B cell (primary cell): ENCODE data around the gene DDX10. TPM values are rescaled to one million over a fixed set of nuclear protein-coding genes. Genes with fewer than 3 reads are reported as not detected.

Source experiments
- ATAC-seq: fragments of 200-7000 bp; cut with Tn5 transposase; one replicate; pipeline ENCODE4 v1.10.0; 2021; ENCODE audit warnings: low read depth, mild to moderate bottlenecking, moderate number of reproducible peaks, moderate library complexity
- CTCF ChIA-PET: fragments of 350-600 bp; sonication (Branson Sonifier 250); formaldehyde crosslinking; loops from one replicate; lab custom pipeline; 2021; ENCODE audit warnings: antibody characterized with exemption, inconsistent platforms; lab: Charles Lee
- POLR2A ChIA-PET: fragments of 350-600 bp; sonication (Branson Sonifier 250); formaldehyde crosslinking; loops from one replicate; lab custom pipeline; 2021; ENCODE audit warnings: antibody characterized with exemption; lab: Charles Lee
- DNase-seq: peaks from one replicate; pipeline ENCODE4 v3.0.0; 2013
- H2AFZ ChIP-seq: 2 replicates; pipeline ENCODE4 v1.6.1; 2012; ENCODE audit warnings: mild to moderate bottlenecking, low read depth, low read length; ENCODE audit not compliant: insufficient read depth, poor library complexity, severe bottlenecking
- H3K27ac ChIP-seq, 2 donors: 1 replicate in 1 of 2; 2 replicates in 1 of 2; pipeline ENCODE4 v1.5.1; 2012 to 2013; ENCODE audit warnings: low read length in 2 of 2, mild to moderate bottlenecking in 2 of 2, moderate library complexity in 1 of 2
- H3K27me3 ChIP-seq, 4 experiments: fragments of 200-600 bp in 1 of 4; sonication (generic) in 1 of 4; replicated peaks in 1 of 4; 1 replicate in 2 of 4; 2 replicates in 2 of 4; pipeline versions ENCODE4 v1.6.1 to v1.7.0; 2013 to 2016; ENCODE audit warnings: low read length in 3 of 4, mild to moderate bottlenecking in 2 of 4, mixed read lengths in 1 of 4, moderate library complexity in 1 of 4; ENCODE audit not compliant: insufficient read depth in 4 of 4, control insufficient read depth in 3 of 4; ENCODE audit errors: control extremely low read depth in 1 of 4
- H3K36me3 ChIP-seq, 2 experiments: replicated peaks in 1 of 2; 1 replicate in 1 of 2; 2 replicates in 1 of 2; pipeline versions ENCODE4 v1.6.1 to v1.7.1; 2013; ENCODE audit warnings: low read length in 1 of 2; ENCODE audit not compliant: insufficient read depth in 2 of 2, control insufficient read depth in 1 of 2; ENCODE audit errors: control extremely low read depth in 1 of 2, extremely low read depth in 1 of 2
- H3K4me1 ChIP-seq, 2 donors: fragments of 200-600 bp in 1 of 2; sonication (generic) in 1 of 2; 1 replicate in 1 of 2; 2 replicates in 1 of 2; pipeline versions ENCODE4 v1.5.1 to v1.6.1; 2013 to 2017; ENCODE audit warnings: low read length in 2 of 2; ENCODE audit not compliant: control insufficient read depth in 2 of 2, insufficient read depth in 2 of 2
- H3K4me2 ChIP-seq: replicated peaks from 2 replicates; pipeline ENCODE3; 2012; ENCODE audit warnings: mild to moderate bottlenecking, low read depth, low read length; ENCODE audit not compliant: poor library complexity, severe bottlenecking
- H3K4me3 ChIP-seq, 5 experiments: fragments of 200-600 bp in 1 of 5; sonication (generic) in 1 of 5; 1 replicate in 3 of 5; 2 replicates in 2 of 5; pipeline versions ENCODE4 v1.5.1 to v1.7.0; 2011 to 2016; ENCODE audit warnings: low read length in 4 of 5, mild to moderate bottlenecking in 4 of 5, low read depth in 2 of 5, control low read depth in 1 of 5, moderate library complexity in 1 of 5; ENCODE audit not compliant: insufficient read depth in 1 of 5; ENCODE audit errors: control extremely low read depth in 1 of 5, extremely low read depth in 1 of 5
- H3K79me2 ChIP-seq: fragments of 200-600 bp; sonication (generic); one replicate; pipeline ENCODE4 v1.6.0; 2016; ENCODE audit warnings: low read length; ENCODE audit not compliant: control insufficient read depth, insufficient read depth
- H3K9ac ChIP-seq: fragments of 200-600 bp; sonication (generic); 2 replicates; pipeline ENCODE4 v1.6.1; 2017; ENCODE audit warnings: mild to moderate bottlenecking, low read length, moderate library complexity
- H3K9me3 ChIP-seq, 3 donors: one replicate each; pipeline versions ENCODE4 v1.6.1 to v1.7.1; 2013; ENCODE audit warnings: low read length in 2 of 3; ENCODE audit not compliant: control insufficient read depth in 2 of 3, insufficient read depth in 1 of 3; ENCODE audit errors: control extremely low read depth in 1 of 3
- H4K20me1 ChIP-seq: 2 replicates; pipeline ENCODE4 v1.6.0; 2012; ENCODE audit warnings: mild to moderate bottlenecking, low read length; ENCODE audit not compliant: insufficient read depth, control insufficient read depth, poor library complexity, severe bottlenecking
- H3K27ac Mint-ChIP-seq: one replicate; pipeline ENCODE4 v1.8.0; 2021; ENCODE audit warnings: mixed read lengths
- H3K27me3 Mint-ChIP-seq: one replicate; pipeline ENCODE4 v1.8.0; 2021; ENCODE audit warnings: mixed read lengths
- H3K4me1 Mint-ChIP-seq: one replicate; pipeline ENCODE4 v1.8.0; 2021; ENCODE audit warnings: mixed read lengths
- H3K4me3 Mint-ChIP-seq: one replicate; pipeline ENCODE4 v1.8.0; 2021; ENCODE audit warnings: mixed read lengths
- H3K9me3 Mint-ChIP-seq: one replicate; pipeline ENCODE4 v1.8.0; 2022; ENCODE audit warnings: mixed read lengths; ENCODE audit not compliant: insufficient read depth
- CTCF ChIP-seq: fragments of 200-600 bp; IDR thresholded peaks from one replicate; pipeline ENCODE4 v1.8.0; 2022; ENCODE audit warnings: antibody characterized with exemption, mild to moderate bottlenecking
- EZH2 ChIP-seq: IDR thresholded peaks from 2 replicates; pipeline ENCODE4 v1.6.1; 2012; ENCODE audit warnings: borderline replicate concordance, low read depth, mild to moderate bottlenecking, moderate library complexity, low read length; ENCODE audit not compliant: insufficient read depth, poor library complexity, severe bottlenecking
- WGBS: methylation state at CpG from one replicate; pipeline ENCODE4 v1.1.5; 2013; ENCODE audit warnings: missing lambda C conversion rate; ENCODE audit not compliant: insufficient coverage; 5-methylcytosine and 5-hydroxymethylcytosine counted together
- intact Hi-C: fragments of 100-400 bp; cut with micrococcal nuclease; formaldehyde crosslinking; loops from one replicate; pipeline ENCODE4 v1.10.0; 2022
- polyA plus RNA-seq: library from polyadenylated mRNA; depleted of rRNA; stranded (reverse); fragments of >200 nt; gene quantifications from 2 replicates; pipeline ENCODE4 v1.2.3, GENCODE V29; 2012
- total RNA-seq, 2 donors: library from RNA; stranded (reverse); fragments of 120-200 nt in 1 of 2; gene quantifications; 1 replicate in 1 of 2; 2 replicates in 1 of 2; pipeline versions ENCODE4 v1.2.3 to v1.2.4, GENCODE V29; 2013 to 2022

Gene DDX10
- total and polyA plus RNA-seq, 2 donors (not counting 1 experiment from before 2014, with no cell fraction given) = 15.6 to 30.6 TPM

GRCh38 chr11:108865406-108865805, 200.5 kb downstream of the DDX10 start:
- 100% methylated on average over 2 of the region's 5 CpGs for WGBS
- Mint-ChIP-seq H3K27me3 (no peaks in the 10 kb centered on the region), H3K9me3 (no peaks in the 10 kb centered on the region), H3K4me3 (no peak overlapping the region), H3K27ac (no peak overlapping the region), H3K4me1 (no peaks in the 10 kb centered on the region)
- Histone ChIP-seq H3K27me3 (no peaks in the 10 kb centered on the region), H3K27ac (no peak overlapping the region), H3K36me3 (no peaks in the 10 kb centered on the region), H3K4me2 (no peak overlapping the region), H3K4me3 (no peak overlapping the region), H3K79me2 (peaks cover 6% of the 10 kb centered on the region), H3K4me1 (no peaks in the 10 kb centered on the region), H3K9ac (no peak overlapping the region), H3K9me3 (no peaks in the 10 kb centered on the region), H2AFZ (no peak overlapping the region), H4K20me1 (no peaks in the 10 kb centered on the region)
- DNase-seq = no peak
- no peak for ATAC-seq
- POLR2A ChIA-PET = no interaction called here
- no peak for TF ChIP-seq EZH2
- intact Hi-C loops = no loop called here
- CTCF ChIA-PET = no interaction called here

GRCh38 chr11:108866781-108867180, 201.9 kb downstream of the DDX10 start:
- H4K20me1 ChIP-seq = no peaks in the 10 kb centered on the region
- intact Hi-C loops = no loop called here
- no peaks in the 10 kb centered on the region for H3K4me1 ChIP-seq
- H3K79me2 ChIP-seq = no peaks in the 10 kb centered on the region
- no peak overlapping the region for H3K9ac ChIP-seq
- no peaks in the 10 kb centered on the region for H3K9me3 ChIP-seq
- H3K4me2 ChIP-seq = no peak overlapping the region
- no peak overlapping the region for H3K27ac ChIP-seq
- H3K9me3 Mint-ChIP-seq = no peaks in the 10 kb centered on the region
- H3K4me3 ChIP-seq = no peak overlapping the region
- no peaks in the 10 kb centered on the region for H3K27me3 ChIP-seq
- H3K27me3 Mint-ChIP-seq = no peaks in the 10 kb centered on the region
- H2AFZ ChIP-seq = no peak overlapping the region
- no peak for ATAC-seq
- POLR2A ChIA-PET = no interaction called here
- no peak for TF ChIP-seq CTCF
- TF ChIP-seq EZH2 = no peak
- no peaks in the 10 kb centered on the region for H3K36me3 ChIP-seq
- H3K27ac Mint-ChIP-seq = no peak overlapping the region
- H3K4me1 Mint-ChIP-seq = no peaks in the 10 kb centered on the region
- no peak overlapping the region for H3K4me3 Mint-ChIP-seq
- WGBS = 100% methylated on average over 1 of the region's 2 CpGs
- CTCF ChIA-PET = interaction anchor here (0.9 kb wide), 1 partner anchor 9 kb away, joined by 3 read pairs; no protein-coding TSS in a partner anchor
- DNase-seq = no peak
